ENCODE measurements around the gene NFATC2IP.
"Not testable (repeated sequence)": the region's sequence is repeated elsewhere in the genome, so short reads cannot be mapped to it uniquely, and the experiment has no call there.

DNA sequence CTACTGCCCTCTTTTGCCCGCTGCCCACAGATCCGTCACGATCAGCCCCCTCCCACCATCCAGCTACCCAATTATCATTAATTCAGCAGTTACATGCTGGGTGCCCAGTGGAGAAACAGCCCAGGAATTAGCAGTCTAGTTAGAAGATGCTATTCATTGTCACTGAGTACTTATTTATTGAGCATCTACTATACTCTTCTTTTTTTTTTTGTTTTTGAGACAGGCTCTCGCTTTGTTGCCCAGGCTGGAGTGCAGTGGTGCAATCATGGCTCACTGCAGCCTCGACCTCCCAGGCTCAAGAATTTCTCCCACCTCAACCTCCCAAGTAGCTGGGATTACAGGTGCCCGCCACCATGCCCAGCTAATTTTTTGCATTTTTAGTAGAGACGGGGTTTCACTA is 10.9 kb upstream of the NFATC2IP start:
- not testable (repeated sequence) for TF ChIP-seq EZH2 (conservative IDR thresholded peaks at IDR 0.05; ENCODE audit: low read depth, low read length); ZNF563 (CRISPR knock-in tag; IDR thresholded peaks at IDR 0.05); ZNF253 (CRISPR knock-in tag; IDR thresholded peaks at IDR 0.05; ENCODE audit: borderline replicate concordance); POLR2A (IDR thresholded peaks at IDR 0.05; ENCODE audit: insufficient read depth in 1 of 2, low read depth in 2 of 2, low read length in 2 of 2); ZNF207 (IDR thresholded peaks at IDR 0.05; ENCODE audit: borderline replicate concordance); MYC (CRISPR knock-in tag; IDR thresholded peaks at IDR 0.05; ENCODE audit: borderline replicate concordance); CHD2 (IDR thresholded peaks at IDR 0.05; ENCODE audit: low read depth, low read length)
- TF ChIP-seq, protein P1, sequence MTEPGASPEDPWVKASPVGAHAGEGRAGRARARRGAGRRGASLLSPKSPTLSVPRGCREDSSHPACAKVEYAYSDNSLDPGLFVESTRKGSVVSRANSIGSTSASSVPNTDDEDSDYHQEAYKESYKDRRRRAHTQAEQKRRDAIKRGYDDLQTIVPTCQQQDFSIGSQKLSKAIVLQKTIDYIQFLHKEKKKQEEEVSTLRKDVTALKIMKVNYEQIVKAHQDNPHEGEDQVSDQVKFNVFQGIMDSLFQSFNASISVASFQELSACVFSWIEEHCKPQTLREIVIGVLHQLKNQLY (CRISPR knock-in tag; IDR thresholded peaks at IDR 0.05): not testable (repeated sequence)
- TF ChIP-seq, protein P2, sequence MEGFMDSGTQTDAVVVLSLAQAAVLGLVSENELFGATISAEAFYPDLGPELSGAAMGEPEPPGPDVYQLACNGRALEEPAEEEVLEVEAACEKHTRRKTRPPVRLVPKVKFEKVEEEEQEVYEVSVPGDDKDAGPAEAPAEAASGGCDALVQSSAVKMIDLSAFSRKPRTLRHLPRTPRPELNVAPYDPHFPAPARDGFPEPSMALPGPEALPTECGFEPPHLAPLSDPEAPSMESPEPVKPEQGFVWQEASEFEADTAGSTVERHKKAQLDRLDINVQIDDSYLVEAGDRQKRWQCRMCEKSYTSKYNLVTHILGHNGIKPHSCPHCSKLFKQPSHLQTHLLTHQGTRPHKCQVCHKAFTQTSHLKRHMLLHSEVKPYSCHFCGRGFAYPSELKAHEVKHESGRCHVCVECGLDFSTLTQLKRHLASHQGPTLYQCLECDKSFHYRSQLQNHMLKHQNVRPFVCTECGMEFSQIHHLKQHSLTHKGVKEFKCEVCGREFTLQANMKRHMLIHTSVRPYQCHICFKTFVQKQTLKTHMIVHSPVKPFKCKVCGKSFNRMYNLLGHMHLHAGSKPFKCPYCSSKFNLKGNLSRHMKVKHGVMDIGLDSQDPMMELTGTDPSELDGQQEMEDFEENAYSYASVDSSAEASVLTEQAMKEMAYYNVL (CRISPR knock-in tag; IDR thresholded peaks at IDR 0.05; ENCODE audit: borderline replicate concordance): not testable (repeated sequence)
- TF ChIP-seq, protein P3, sequence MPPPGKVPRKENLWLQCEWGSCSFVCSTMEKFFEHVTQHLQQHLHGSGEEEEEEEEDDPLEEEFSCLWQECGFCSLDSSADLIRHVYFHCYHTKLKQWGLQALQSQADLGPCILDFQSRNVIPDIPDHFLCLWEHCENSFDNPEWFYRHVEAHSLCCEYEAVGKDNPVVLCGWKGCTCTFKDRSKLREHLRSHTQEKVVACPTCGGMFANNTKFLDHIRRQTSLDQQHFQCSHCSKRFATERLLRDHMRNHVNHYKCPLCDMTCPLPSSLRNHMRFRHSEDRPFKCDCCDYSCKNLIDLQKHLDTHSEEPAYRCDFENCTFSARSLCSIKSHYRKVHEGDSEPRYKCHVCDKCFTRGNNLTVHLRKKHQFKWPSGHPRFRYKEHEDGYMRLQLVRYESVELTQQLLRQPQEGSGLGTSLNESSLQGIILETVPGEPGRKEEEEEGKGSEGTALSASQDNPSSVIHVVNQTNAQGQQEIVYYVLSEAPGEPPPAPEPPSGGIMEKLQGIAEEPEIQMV (CRISPR knock-in tag; IDR thresholded peaks at IDR 0.05; ENCODE audit: low read depth): not testable (repeated sequence)
- TF ChIP-seq, protein P4, sequence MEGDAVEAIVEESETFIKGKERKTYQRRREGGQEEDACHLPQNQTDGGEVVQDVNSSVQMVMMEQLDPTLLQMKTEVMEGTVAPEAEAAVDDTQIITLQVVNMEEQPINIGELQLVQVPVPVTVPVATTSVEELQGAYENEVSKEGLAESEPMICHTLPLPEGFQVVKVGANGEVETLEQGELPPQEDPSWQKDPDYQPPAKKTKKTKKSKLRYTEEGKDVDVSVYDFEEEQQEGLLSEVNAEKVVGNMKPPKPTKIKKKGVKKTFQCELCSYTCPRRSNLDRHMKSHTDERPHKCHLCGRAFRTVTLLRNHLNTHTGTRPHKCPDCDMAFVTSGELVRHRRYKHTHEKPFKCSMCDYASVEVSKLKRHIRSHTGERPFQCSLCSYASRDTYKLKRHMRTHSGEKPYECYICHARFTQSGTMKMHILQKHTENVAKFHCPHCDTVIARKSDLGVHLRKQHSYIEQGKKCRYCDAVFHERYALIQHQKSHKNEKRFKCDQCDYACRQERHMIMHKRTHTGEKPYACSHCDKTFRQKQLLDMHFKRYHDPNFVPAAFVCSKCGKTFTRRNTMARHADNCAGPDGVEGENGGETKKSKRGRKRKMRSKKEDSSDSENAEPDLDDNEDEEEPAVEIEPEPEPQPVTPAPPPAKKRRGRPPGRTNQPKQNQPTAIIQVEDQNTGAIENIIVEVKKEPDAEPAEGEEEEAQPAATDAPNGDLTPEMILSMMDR (CRISPR knock-in tag; IDR thresholded peaks at IDR 0.05): not testable (repeated sequence)

Measured in HepG2 (cell line).